NCI-H2107 treated with DMSO at 0.1 percent for 48 hours (cell line): Measurements from ENCODE around the gene SF3A1.

Experiments
- DNase-seq: peaks from one replicate; lab custom pipeline; 2025; ENCODE audit not compliant: unreplicated experiment; lab: John Stamatoyannopoulos, UW

Gene SF3A1

GRCh38 chr22:30289141-30289979 lies 67.3 kb downstream of the SF3A1 start, which contains the start of gene CASTOR1:
Gene CASTOR1 (minus strand): TSS chr22:30289505. CDS start chr22:30289497, 8 bp downstream.
- DNase-seq, result peak; percentile 71

- DNase-seq, result no peak
Measured at GRCh38 chr22:30288419-30289140, 68.1 kb downstream of the SF3A1 start.

- peak; percentile 33 for DNase-seq
Measured at GRCh38 chr22:30287648-30288418, 68.9 kb downstream of the SF3A1 start.

GRCh38 chr22:30286813-30287647 lies 69.7 kb downstream of the SF3A1 start:
- no peak for DNase-seq

GRCh38 chr22:30286331-30286730 lies 70.4 kb downstream of the SF3A1 start:
- DNase-seq, result no peak

GRCh38 chr22:30285846-30286200 lies 70.9 kb downstream of the SF3A1 start:
- DNase-seq, result no peak

GRCh38 chr22:30285176-30285845 lies 71.4 kb downstream of the SF3A1 start:
- DNase-seq, result no peak

GRCh38 chr22:30284666-30285065 lies 72.0 kb downstream of the SF3A1 start:
- DNase-seq, result no peak

GRCh38 chr22:30284172-30284571 lies 72.5 kb downstream of the SF3A1 start:
- DNase-seq, result no peak

GRCh38 chr22:30283342-30283741 lies 73.4 kb downstream of the SF3A1 start:
- no peak for DNase-seq

- no peak for DNase-seq
Measured at GRCh38 chr22:30282616-30283046, 74.1 kb downstream of the SF3A1 start.
